Activated CD4-positive, alpha-beta memory T cell treated with anti-CD3 and anti-CD28 coated beads for 36 hours (primary cell): ENCODE measurements around the gene MRM2. TPM values are rescaled to one million over a fixed set of nuclear protein-coding genes. Genes with fewer than 3 reads are reported as not detected.

Experiments
- CTCF ChIA-PET: fragments of 350-600 bp; sonication (Branson Sonifier 250); formaldehyde crosslinking; loops from one replicate; lab custom pipeline; 2021; ENCODE audit warnings: antibody characterized with exemption, inconsistent platforms; lab: Charles Lee
- POLR2A ChIA-PET: fragments of 350-600 bp; sonication (Branson Sonifier 250); formaldehyde crosslinking; loops from one replicate; lab custom pipeline; 2021; ENCODE audit warnings: antibody characterized with exemption; lab: Charles Lee
- DNase-seq: peaks from one replicate; pipeline ENCODE4 v3.0.0-alpha.2; 2020
- H3K27ac Mint-ChIP-seq: one replicate; pipeline ENCODE4 v1.8.0; 2021; ENCODE audit warnings: mixed read lengths
- H3K27me3 Mint-ChIP-seq: one replicate; pipeline ENCODE4 v1.8.0; 2021; ENCODE audit warnings: mixed read lengths
- H3K36me3 Mint-ChIP-seq: one replicate; pipeline ENCODE4 v1.8.0; 2021; ENCODE audit warnings: mixed read lengths
- H3K4me1 Mint-ChIP-seq: one replicate; pipeline ENCODE4 v1.8.0; 2021; ENCODE audit warnings: low read depth, mixed read lengths
- H3K4me3 Mint-ChIP-seq: one replicate; pipeline ENCODE4 v1.8.0; 2021; ENCODE audit warnings: mild to moderate bottlenecking, mixed read lengths
- H3K9me3 Mint-ChIP-seq: one replicate; pipeline ENCODE4 v1.8.0; 2021; ENCODE audit warnings: mixed read lengths
- intact Hi-C: fragments of 100-400 bp; cut with micrococcal nuclease; formaldehyde crosslinking; loops from one replicate; pipeline ENCODE4 v1.15.1; 2023
- total RNA-seq, 2 experiments: library from RNA; stranded (reverse); gene quantifications; one replicate each; pipeline ENCODE4 v1.2.3, GENCODE V29; 2021

Gene MRM2
- total RNA-seq, 2 experiments from 2014 or later = 25.5 to 26.9 TPM

- intact Hi-C loops = no loop called here
- DNase-seq = no peak
- ChIA-PET POLR2A (no interaction called here), CTCF (no interaction called here)
- Mint-ChIP-seq H3K27me3 (no peaks in the 10 kb centered on the region), H3K9me3 (no peaks in the 10 kb centered on the region), H3K4me1 (peaks cover 8% of the 10 kb centered on the region), H3K4me3 (no peak overlapping the region), H3K36me3 (peaks cover 23% of the 10 kb centered on the region), H3K27ac (no peak overlapping the region)
These were observed 16.7 kb downstream of the MRM2 start for GRCh38 chr7:2225336-2225735.

DNA sequence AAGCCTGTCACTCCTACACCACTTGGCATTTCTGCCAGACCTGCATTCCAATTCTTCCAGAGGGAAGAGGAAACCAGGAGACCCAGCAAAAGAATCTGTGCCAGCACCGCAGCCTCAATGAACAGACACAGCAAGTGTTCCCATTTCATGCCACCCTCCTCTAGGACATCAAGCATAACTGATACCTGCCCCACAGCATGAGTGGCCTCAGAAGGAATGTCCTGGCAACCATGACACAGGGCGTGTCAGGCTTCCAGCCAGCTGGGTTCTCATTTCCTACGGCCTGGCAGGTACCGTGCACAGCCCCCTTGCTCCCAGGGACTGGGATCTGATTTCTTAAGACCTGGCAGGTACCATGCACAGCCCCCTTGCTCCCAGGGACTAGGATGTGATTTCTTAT, 17.1 kb downstream of the MRM2 start:
- no peak for DNase-seq
- ChIA-PET CTCF (no interaction called here), POLR2A (no interaction called here)
- no peaks in the 10 kb centered on the region for H3K9me3 Mint-ChIP-seq
- H3K27me3 Mint-ChIP-seq = no peaks in the 10 kb centered on the region
- H3K4me3 Mint-ChIP-seq = no peak overlapping the region
- intact Hi-C loops = no loop called here
- H3K36me3 Mint-ChIP-seq = peaks cover 23% of the 10 kb centered on the region
- no peak overlapping the region for H3K27ac Mint-ChIP-seq
- H3K4me1 Mint-ChIP-seq = peaks cover 4% of the 10 kb centered on the region

DNA sequence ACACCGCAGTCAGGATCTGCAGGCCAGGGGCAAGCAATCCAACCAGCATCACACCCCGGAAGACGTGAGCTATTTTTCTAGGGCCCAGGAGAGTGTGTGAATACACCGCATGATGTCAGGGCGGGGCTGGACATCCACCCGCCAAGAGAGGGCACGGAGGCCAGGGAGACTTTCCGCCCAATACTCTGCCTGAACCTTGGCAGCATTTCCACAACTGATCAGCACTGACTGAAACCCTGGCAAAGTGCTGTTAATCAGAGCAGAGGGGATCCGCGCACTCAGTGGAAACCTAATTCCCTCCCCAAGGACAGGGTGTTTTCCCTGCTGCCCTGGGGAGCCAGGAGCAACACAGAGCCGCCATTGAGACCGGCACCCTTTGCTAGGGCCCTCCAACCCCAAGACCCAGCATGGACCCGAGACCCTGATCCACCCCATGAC, 17.5 kb downstream of the MRM2 start:
- intact Hi-C loops = no loop called here
- ChIA-PET CTCF (no interaction called here), POLR2A (no interaction called here)
- H3K27ac Mint-ChIP-seq = no peak overlapping the region
- no peaks in the 10 kb centered on the region for H3K9me3 Mint-ChIP-seq
- no peak overlapping the region for H3K4me3 Mint-ChIP-seq
- DNase-seq = no peak
- peaks cover 3% of the 10 kb centered on the region for H3K4me1 Mint-ChIP-seq
- no peaks in the 10 kb centered on the region for H3K27me3 Mint-ChIP-seq
- peaks cover 22% of the 10 kb centered on the region for H3K36me3 Mint-ChIP-seq

DNA sequence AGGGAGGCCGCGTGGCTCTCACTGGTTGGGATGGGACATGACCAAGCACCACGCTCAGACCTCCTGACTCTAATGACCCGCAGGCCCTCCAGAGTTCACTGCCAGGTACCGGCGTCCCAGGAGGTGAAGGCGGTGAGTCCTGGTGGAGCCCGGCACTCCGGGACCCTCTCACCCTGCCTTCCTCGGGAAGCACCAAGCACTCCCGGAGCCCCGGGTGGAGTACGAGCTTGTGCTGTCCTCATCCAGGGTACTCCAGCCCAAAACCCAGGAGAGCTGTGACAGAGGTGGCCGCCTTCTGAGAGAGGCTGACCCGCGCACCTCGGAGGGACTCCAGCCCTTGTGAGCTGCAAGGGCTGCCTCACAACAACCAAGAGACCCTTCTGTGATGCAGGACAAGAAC, 18.7 kb downstream of the MRM2 start:
- H3K9me3 Mint-ChIP-seq = no peaks in the 10 kb centered on the region
- H3K27ac Mint-ChIP-seq = no peak overlapping the region
- no peak for DNase-seq
- intact Hi-C loops = no loop called here
- H3K27me3 Mint-ChIP-seq = no peaks in the 10 kb centered on the region
- peaks cover 2% of the 10 kb centered on the region for H3K4me1 Mint-ChIP-seq
- CTCF ChIA-PET = interaction anchor here (1.1 kb wide), 1 partner anchor 8 kb away, joined by 3 read pairs; no protein-coding TSS in a partner anchor
- no peak overlapping the region for H3K4me3 Mint-ChIP-seq
- POLR2A ChIA-PET = no interaction called here
- peaks cover 22% of the 10 kb centered on the region for H3K36me3 Mint-ChIP-seq

GRCh38 chr7:2222516-2222915, 19.5 kb downstream of the MRM2 start:
- no peaks in the 10 kb centered on the region for H3K9me3 Mint-ChIP-seq
- H3K36me3 Mint-ChIP-seq = peaks cover 26% of the 10 kb centered on the region
- no peak for DNase-seq
- no peak overlapping the region for H3K27ac Mint-ChIP-seq
- ChIA-PET CTCF (no interaction called here), POLR2A (no interaction called here)
- intact Hi-C loops = no loop called here
- no peak overlapping the region for H3K4me3 Mint-ChIP-seq
- no peaks in the 10 kb centered on the region for H3K27me3 Mint-ChIP-seq
- H3K4me1 Mint-ChIP-seq = no peaks in the 10 kb centered on the region

GRCh38 chr7:2220954-2221353, 21.1 kb downstream of the MRM2 start:
- no peaks in the 10 kb centered on the region for H3K9me3 Mint-ChIP-seq
- intact Hi-C loops = no loop called here
- no peaks in the 10 kb centered on the region for H3K27me3 Mint-ChIP-seq
- no peak overlapping the region for H3K4me3 Mint-ChIP-seq
- H3K27ac Mint-ChIP-seq = no peak overlapping the region
- DNase-seq = no peak
- H3K4me1 Mint-ChIP-seq = no peaks in the 10 kb centered on the region
- ChIA-PET POLR2A (no interaction called here), CTCF (no interaction called here)
- H3K36me3 Mint-ChIP-seq = peaks cover 32% of the 10 kb centered on the region

- Mint-ChIP-seq H3K4me3 (no peak overlapping the region), H3K4me1 (no peaks in the 10 kb centered on the region), H3K27ac (no peak overlapping the region), H3K36me3 (peaks cover 34% of the 10 kb centered on the region), H3K9me3 (no peaks in the 10 kb centered on the region), H3K27me3 (no peaks in the 10 kb centered on the region)
- POLR2A ChIA-PET = no interaction called here
- intact Hi-C loops = no loop called here
- CTCF ChIA-PET = no interaction called here
- DNase-seq = no peak
These were observed 21.5 kb downstream of the MRM2 start for GRCh38 chr7:2220506-2220905.

- DNase-seq = no peak
- H3K9me3 Mint-ChIP-seq = no peaks in the 10 kb centered on the region
- CTCF ChIA-PET = no interaction called here
- no peaks in the 10 kb centered on the region for H3K27me3 Mint-ChIP-seq
- POLR2A ChIA-PET = no interaction called here
- no peak overlapping the region for H3K4me3 Mint-ChIP-seq
- no peaks in the 10 kb centered on the region for H3K4me1 Mint-ChIP-seq
- H3K27ac Mint-ChIP-seq = no peak overlapping the region
- H3K36me3 Mint-ChIP-seq = peaks cover 34% of the 10 kb centered on the region
- intact Hi-C loops = no loop called here
These were observed 22.0 kb downstream of the MRM2 start for GRCh38 chr7:2220030-2220429.

GRCh38 chr7:2219606-2220005, 22.4 kb downstream of the MRM2 start:
- intact Hi-C loops = no loop called here
- Mint-ChIP-seq H3K27me3 (no peaks in the 10 kb centered on the region), H3K4me3 (no peak overlapping the region), H3K9me3 (no peaks in the 10 kb centered on the region), H3K4me1 (peaks cover 3% of the 10 kb centered on the region), H3K36me3 (peaks cover 36% of the 10 kb centered on the region), H3K27ac (no peak overlapping the region)
- CTCF ChIA-PET = no interaction called here
- POLR2A ChIA-PET = no interaction called here
- DNase-seq = no peak

DNA sequence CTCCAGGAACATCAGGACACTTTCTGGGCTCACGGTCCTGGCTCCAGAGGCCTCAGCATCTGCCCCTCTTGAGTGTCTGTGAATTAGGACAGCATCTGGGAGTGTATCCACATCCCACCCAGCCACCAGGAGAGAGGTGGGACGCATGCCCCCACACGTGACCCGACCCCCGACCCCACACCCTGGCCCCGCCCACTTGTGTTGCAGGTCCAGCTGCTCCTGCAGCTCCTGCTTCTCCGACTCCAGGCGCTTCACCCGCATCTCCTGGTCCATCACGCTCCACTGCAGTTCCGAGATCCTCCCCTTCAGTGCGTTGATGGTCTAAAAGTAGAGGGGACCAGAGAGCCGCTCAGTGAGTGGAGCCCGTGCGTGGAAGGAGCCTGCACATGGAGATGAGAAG, 22.9 kb downstream of the MRM2 start:
- H3K4me3 Mint-ChIP-seq = no peak overlapping the region
- peaks cover 4% of the 10 kb centered on the region for H3K4me1 Mint-ChIP-seq
- ChIA-PET POLR2A (no interaction called here), CTCF (no interaction called here)
- intact Hi-C loops = no loop called here
- H3K27me3 Mint-ChIP-seq = no peaks in the 10 kb centered on the region
- no peaks in the 10 kb centered on the region for H3K9me3 Mint-ChIP-seq
- H3K27ac Mint-ChIP-seq = no peak overlapping the region
- H3K36me3 Mint-ChIP-seq = peaks cover 35% of the 10 kb centered on the region
- no peak for DNase-seq

- POLR2A ChIA-PET = no interaction called here
- peaks cover 37% of the 10 kb centered on the region for H3K36me3 Mint-ChIP-seq
- CTCF ChIA-PET = no interaction called here
- intact Hi-C loops = no loop called here
- peaks cover 4% of the 10 kb centered on the region for H3K4me1 Mint-ChIP-seq
- no peak overlapping the region for H3K4me3 Mint-ChIP-seq
- H3K27ac Mint-ChIP-seq = no peak overlapping the region
- no peaks in the 10 kb centered on the region for H3K27me3 Mint-ChIP-seq
- no peaks in the 10 kb centered on the region for H3K9me3 Mint-ChIP-seq
- no peak for DNase-seq
These were observed 23.6 kb downstream of the MRM2 start for GRCh38 chr7:2218444-2218785.

DNA sequence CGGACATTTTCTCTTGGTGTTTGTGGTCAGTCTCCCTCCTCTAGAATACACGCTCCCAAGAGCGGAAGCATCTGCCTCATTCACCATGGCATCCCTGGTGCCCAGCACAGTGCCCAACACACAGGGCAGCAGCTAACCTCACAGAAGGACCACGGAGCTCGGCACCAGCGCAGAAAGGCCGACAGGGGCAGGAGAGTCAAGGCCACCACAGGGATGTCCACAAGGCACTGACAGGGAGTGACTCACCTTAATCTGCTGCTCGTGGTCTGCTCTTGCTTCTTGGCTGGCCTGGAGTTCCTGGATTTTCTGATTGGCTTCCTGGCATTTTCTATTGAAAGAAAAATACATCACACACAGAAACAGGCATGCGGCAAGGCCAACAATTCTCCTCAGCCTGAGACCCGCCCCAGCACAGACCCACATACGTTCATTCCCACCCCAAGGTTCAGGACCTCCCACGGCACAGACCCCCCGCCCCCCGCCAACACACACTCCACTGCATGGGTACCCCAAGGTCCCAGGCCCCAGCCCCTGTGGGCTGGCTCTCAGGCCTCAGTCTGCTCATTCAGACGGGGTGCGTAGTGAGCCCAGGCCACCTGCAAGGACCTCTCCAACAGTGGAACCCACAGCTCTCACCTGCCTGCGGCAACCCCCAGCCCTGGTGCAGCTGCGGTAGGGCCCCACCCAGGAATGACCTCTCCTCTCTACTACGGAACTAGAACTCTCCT, 24.1 kb downstream of the MRM2 start:
- Mint-ChIP-seq H3K27ac (no peak overlapping the region), H3K27me3 (no peaks in the 10 kb centered on the region), H3K4me3 (no peak overlapping the region), H3K4me1 (peaks cover 4% of the 10 kb centered on the region), H3K9me3 (no peaks in the 10 kb centered on the region), H3K36me3 (peaks cover 37% of the 10 kb centered on the region)
- DNase-seq = no peak
- POLR2A ChIA-PET = no interaction called here
- intact Hi-C loops = no loop called here
- CTCF ChIA-PET = no interaction called here

- Mint-ChIP-seq H3K27ac (no peak overlapping the region), H3K27me3 (no peaks in the 10 kb centered on the region), H3K36me3 (peaks cover 39% of the 10 kb centered on the region), H3K4me1 (peaks cover 4% of the 10 kb centered on the region), H3K9me3 (no peaks in the 10 kb centered on the region), H3K4me3 (no peak overlapping the region)
- intact Hi-C loops = no loop called here
- POLR2A ChIA-PET = no interaction called here
- CTCF ChIA-PET = no interaction called here
- no peak for DNase-seq
These were observed 24.8 kb downstream of the MRM2 start for GRCh38 chr7:2217206-2217605.
